IMR-90 (cell line): Measurements from ENCODE around the gene KLHL29.

Experiments
- BHLHE40 ChIP-seq: fragments of 150-350 bp; IDR thresholded peaks from 2 replicates; pipeline ENCODE4 v1.6.1; 2016; ENCODE audit warnings: mild to moderate bottlenecking, low read depth, low read length
- FOS ChIP-seq: fragments of 150-350 bp; IDR thresholded peaks from 2 replicates; pipeline ENCODE4 v1.6.1; 2016; ENCODE audit warnings: low read depth, low read length
- NFE2L2 ChIP-seq: fragments of 150-350 bp; IDR thresholded peaks from 2 replicates; pipeline ENCODE4 v1.6.1; 2016; ENCODE audit warnings: low read depth, mild to moderate bottlenecking, low read length
- POLR2A ChIP-seq: IDR thresholded peaks from 2 replicates; pipeline ENCODE4 v1.6.1; 2012; ENCODE audit warnings: mild to moderate bottlenecking, low read depth, low read length
- RAD21 ChIP-seq: IDR thresholded peaks from 2 replicates; pipeline ENCODE4 v1.6.1; 2012; ENCODE audit warnings: low read length, improper control_type of control experiment
- SMC3 ChIP-seq: fragments of 150-350 bp; IDR thresholded peaks from 2 replicates; pipeline ENCODE4 v1.6.1; 2016; ENCODE audit warnings: low read depth, mild to moderate bottlenecking, antibody characterized with exemption, low read length, moderate library complexity
- TF ChIP-seq, protein P1 (sequence below): conservative IDR thresholded peaks from 2 replicates; pipeline ENCODE4 v1.5.1; 2012; ENCODE audit warnings: mild to moderate bottlenecking, low read depth, low read length, improper control_type of control experiment

DNA sequence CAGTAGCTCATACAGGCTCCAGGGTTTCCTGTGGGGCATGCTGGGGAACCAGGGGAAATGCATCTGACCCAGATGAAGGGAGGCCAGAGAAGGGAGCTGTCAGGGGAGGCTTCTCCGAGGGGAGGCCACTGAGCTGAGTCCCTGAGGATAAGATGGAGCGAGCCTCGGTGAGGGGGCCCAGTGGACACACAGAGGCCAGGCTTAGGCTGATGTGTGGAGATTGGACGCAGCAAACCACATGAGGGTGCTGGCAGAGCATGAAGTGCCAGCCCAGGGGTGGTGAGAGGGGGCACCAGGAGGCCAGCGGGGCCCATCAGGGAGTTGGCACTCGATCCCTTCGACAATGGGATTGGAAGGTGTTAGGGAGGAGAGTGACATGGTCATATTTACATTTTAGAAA lies 235.0 kb downstream of the KLHL29 start:
- TF ChIP-seq POLR2A (no peak), BHLHE40 (no peak), FOS (no peak), RAD21 (no peak), SMC3 (no peak), NFE2L2 (no peak)
- TF ChIP-seq, protein P1, sequence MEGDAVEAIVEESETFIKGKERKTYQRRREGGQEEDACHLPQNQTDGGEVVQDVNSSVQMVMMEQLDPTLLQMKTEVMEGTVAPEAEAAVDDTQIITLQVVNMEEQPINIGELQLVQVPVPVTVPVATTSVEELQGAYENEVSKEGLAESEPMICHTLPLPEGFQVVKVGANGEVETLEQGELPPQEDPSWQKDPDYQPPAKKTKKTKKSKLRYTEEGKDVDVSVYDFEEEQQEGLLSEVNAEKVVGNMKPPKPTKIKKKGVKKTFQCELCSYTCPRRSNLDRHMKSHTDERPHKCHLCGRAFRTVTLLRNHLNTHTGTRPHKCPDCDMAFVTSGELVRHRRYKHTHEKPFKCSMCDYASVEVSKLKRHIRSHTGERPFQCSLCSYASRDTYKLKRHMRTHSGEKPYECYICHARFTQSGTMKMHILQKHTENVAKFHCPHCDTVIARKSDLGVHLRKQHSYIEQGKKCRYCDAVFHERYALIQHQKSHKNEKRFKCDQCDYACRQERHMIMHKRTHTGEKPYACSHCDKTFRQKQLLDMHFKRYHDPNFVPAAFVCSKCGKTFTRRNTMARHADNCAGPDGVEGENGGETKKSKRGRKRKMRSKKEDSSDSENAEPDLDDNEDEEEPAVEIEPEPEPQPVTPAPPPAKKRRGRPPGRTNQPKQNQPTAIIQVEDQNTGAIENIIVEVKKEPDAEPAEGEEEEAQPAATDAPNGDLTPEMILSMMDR, result no peak
